Amniotic stem cell (primary cell): ENCODE results near the gene MS4A18.
A peak's percentile ranks its signal among the peaks of the same experiment; 100 is the strongest.

Source experiments
- DNase-seq: peaks from one replicate; lab custom pipeline; 2025; lab: John Stamatoyannopoulos, UW

The MS4A18 gene

DNA sequence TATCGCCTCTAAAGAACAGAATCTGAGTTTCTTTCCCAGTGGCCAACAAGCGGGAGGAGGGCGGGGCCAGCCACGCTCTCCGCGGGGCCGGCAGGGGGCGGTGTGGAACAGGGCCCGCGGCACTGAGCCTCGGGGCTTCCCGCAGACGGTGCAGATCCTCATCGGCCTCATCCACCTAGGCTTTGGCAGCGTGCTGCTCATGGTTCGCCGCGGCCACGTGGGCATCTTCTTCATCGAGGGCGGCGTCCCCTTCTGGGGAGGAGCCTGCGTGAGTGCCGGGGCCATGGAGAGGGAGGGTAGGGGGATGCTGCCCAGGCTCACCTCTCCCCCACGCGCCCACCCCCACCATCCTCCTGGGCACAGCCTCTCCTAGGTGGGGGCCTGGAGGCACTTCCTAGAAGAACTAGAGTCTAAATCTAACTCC, 42.9 kb downstream of the MS4A18 start:
- no peak for DNase-seq

DNA sequence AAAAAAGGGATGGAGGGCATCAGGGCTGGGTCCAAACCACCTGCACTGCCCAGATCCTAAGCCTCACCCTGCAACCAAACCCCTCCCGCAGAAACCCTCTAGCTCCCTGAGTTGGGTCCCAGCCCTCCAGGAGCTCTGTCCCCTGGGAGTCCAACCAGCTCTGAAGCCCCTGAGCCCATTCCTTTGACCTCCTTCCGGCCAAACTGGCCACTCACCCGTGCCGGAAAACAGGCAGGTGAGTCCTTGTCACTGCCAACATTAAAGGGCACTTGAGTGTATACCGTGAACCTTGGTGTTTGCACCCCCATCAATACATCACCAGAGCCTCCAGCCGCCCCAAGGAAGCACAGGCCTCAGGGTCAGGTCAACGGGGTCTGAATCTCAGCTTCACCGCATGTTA, 43.7 kb downstream of the MS4A18 start:
- no peak for DNase-seq

DNA sequence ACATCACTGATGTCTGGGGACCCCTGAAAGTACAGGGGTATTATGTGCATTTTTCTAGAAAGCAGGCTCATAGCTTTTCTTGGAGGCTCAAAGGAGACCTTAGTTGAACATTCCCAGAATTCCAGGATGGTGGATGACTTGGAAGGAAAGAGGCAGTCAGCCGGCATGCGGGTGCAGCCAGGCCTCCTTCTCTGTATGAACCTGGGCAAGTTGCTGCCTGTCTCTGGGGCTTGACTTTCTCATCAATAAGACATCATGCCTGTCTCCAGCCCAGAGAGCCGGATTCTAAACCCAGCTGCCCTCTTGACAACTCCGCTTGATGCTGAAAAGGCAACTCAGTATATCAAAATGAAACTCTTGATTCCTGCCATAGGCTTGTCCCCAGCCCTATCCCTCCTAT, 44.8 kb downstream of the MS4A18 start:
- DNase-seq, result no peak

DNA sequence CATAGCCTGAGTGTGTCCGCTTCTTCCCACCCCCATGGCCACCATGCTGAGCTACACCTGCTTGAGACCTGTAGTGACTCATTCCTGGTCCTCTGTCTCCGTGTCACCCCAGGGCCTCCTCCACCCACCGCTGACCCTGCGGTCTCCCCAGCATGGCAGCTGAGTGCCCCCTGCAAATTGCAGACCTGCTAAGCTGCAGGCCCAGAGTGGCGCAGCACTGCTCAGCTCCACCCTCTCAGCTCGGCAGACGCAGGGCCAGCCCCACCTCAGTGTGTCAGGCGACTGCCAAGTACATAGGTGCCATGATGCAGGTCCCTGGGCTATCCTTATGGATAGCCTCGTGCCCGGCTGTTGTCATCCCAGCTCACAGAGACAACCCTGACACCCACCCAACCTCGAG, 45.3 kb downstream of the MS4A18 start:
- DNase-seq, result no peak

GRCh38 chr11:60771146-60771545, 46.6 kb downstream of the MS4A18 start:
- no peak for DNase-seq

GRCh38 chr11:60771879-60772525, 47.5 kb downstream of the MS4A18 start:
- DNase-seq, result no peak

DNA sequence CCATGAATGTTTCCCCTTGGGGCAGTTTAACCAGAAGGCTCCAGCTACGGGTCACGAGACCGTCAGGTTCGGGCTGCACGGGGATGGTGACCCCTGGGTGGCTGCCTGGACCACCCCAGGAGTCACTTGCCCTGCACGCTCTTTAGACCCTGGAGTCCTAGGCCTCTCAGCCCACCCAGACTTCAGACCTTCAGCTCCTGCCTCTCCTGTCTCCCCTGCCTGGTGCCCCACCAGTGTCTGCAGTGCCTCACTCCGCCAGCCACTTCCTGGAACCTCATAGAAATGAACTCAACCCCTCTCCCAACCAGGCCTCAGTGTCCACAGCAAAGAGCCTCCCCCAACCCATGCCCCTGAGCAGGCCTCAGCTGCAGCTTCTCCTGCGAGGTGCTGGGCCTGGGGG, 48.1 kb downstream of the MS4A18 start:
- DNase-seq, result no peak

DNA sequence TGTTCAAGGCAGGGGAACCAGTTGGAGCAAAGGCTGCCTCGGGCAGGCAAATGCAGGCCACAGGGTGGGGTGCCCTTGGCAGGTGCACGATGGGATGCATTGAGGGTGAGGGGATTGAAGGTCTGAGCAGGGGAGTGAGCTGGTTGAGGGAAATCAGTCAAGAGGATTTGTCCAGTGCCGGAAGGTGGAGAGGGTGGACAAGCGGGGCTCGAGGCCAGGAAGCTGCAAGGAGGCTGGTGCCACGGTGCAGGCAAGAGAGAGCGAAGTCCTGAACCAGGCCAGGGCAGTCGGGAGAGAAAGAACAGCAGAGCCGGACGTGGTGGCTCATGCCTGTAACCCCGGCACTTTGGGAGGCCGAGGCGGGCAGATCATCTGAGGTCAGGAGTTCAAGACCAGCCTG, 50.2 kb downstream of the MS4A18 start:
- no peak for DNase-seq

DNA sequence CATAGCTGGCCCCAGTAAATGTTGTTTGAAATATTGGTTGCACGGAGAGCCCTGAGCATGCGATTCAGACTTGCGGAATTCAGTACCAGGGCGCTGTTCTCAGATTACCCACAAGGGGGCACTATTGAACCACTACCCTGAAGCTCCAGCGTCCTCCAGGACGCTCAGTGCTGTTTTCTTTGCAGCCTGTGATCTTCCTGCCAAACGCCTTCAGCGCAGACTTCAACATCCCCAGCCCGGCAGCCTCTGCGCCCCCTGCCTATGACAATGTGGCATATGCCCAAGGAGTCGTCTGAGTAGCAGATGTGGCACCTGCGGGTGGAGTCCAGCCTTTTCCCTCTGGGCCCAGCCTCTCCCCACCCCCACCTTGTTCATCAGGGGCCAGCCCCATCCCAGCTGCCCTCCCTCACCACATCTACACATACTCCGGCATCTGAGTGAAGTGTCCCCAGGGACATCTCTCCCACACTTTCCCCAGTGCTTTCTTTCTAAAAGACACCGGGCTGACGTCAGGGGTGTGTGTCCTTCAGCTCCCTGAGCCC, 51.0 kb downstream of the MS4A18 start:
- peak; percentile 32 for DNase-seq

- no peak for DNase-seq
Measured at GRCh38 chr11:60776167-60776566, 51.6 kb downstream of the MS4A18 start.

DNA sequence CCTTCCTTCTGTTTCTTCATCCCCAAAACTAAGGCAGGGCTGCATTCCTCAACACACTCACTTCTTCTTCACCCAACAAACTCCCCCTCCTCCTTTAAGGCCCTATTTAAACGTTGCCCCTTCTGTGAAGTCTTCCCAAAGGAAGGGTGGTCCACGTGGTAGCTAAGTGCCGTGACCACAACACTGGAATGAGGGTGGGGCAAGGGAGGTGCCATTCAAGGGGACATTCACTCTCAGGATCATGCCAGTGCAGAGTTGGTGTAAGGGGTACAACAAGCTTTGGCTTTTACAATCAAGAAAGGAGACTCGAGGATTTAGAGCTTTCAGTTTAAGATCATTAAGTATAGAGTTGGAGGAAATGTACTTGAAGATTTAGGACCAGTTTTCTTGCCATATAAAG, 52.6 kb downstream of the MS4A18 start:
- DNase-seq, result no peak

DNA sequence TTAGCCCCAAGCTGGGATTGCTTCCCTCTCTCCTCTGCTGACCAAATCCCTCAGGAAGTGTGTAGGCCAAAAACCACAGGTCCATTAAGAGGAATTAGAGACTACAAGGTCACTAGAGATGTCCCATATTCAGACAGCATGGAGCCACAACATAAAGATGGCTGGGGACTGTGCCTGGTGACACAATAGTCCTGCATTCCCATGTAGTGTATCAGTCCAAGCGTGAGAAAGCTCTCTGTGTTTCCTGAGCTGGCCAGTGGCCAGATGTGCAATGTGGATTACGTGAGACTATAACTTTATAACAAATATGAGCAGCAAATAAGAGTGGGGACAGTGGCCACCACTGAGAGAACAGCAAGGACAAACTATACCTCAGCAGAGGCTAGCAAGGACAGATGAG, 53.1 kb downstream of the MS4A18 start:
- no peak for DNase-seq

DNA sequence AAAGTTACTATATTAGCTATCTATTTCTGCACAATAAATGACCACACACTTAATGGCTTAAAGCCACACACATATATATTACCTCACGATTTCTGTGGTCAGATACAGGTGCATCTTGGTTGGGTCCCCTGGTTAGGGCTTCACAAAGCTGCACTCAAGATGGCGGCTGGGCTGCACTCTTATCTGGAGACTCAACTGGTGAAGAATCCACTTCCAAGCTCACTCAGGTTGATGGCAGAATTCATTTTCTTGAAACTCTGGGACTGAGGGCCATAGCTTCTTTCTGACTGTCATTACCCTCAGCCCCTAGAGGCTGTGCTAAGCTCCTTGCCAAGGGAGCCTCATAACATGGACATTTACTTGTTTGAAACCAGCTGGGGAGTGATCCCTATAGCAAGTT, 55.5 kb downstream of the MS4A18 start:
- no peak for DNase-seq

DNA sequence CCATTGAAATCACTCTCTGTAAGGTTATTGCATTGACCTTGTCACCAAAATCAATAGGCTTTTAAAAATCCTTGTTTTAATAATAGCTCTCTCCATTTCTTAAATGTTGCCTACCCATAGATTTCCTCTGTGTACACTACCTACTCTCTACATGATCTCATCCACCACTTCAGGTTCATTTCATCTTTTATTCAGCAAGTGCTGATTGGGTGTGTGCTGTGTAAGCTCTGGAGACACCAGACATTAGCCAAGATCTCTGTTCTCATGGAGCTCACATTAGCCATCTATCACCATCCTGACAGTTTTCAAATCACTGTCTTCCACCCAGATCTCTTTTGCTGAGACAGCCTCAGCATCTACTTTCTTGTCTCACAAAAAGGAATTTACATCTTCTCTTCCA, 56.3 kb downstream of the MS4A18 start:
- DNase-seq, result no peak

- no peak for DNase-seq
Measured at GRCh38 chr11:60781286-60781980, 56.9 kb downstream of the MS4A18 start.

DNA sequence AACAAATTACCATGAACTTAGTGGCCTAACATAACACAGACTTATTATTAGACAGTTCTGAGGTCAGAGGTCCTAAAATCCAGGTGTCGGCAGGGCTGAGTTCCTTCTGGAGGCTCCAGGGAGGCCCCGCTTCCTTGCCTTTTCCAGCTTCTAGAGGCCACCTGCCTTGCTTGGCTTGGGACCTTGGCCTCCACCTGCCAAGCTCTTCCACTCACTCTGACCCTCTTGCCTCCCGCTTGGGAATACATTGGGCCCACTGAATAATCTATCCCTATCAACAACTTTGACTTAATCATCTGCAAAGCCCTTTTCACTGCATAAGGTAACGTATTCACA, 57.4 kb downstream of the MS4A18 start:
- DNase-seq, result no peak

DNA sequence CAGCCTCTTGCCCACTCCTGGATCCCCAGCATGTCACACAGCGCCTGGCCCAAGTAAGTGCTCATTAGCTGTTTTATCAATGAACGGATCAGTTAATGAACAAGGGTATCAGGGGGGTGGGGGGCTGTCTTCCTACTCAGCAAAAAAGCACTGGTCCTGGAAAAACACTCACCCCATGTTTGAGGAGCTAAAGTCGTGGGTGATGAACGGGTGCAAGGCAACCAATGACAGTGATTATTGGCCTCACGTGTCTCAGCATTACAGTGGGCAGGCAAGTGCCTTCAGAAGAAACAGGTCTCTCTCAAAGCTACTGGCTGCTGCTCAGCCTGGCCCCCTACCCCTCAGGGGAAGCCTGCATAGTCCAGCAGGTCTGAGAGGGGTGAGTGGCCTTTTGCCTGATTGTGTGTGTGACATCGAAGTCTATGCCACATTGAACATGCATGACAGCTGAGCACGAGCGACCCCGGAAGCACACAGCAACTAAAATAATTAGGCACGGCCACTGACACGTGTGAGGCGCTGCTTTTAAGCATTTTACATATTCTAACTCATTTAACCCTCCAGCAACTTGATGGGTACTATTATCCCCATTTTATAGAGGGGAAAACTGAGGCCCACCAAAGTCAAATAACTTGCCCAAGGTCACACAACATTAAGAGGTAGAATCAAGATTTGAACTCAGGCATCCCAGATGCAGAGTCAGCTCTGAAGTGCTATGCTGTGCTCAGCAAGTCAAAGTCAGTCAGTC, 58.0 kb downstream of the MS4A18 start:
- no peak for DNase-seq

DNA sequence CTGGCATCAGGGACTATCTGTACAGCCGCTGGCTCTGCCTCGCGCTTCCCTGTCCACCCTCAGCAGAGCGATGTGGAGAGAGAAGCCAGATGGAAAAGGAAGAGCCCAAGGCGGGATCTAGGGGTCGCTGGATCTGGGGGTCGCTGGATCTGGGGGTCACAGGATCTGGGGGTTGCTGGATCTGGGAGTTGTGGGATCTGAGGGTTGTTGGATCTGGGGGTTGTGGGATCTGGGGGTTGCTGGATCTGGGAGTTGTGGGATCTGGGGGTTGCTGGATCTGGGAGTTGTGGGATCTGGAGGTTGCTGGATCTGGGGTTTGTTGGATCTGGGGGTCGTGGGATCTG, 58.6 kb downstream of the MS4A18 start:
- DNase-seq, result no peak

DNA sequence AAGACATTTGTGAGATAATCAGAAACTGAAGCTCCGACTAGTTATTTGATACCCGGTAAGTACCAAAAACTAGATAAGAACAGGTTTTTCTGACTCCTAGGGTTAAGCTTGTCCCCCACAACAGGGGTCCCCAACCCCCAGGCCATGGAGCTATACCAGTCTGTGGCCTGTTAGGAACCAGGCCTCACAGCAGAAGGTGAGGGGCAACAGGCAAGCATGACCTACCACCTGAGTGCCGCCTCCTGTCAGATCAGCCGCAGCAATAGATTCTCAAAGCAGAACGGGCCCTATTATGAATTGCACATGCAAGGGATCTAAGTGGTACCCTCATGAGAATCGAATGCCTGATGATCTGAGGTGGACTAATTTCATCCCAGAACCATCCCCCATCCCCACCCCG, 59.4 kb downstream of the MS4A18 start:
- DNase-seq, result no peak

DNA sequence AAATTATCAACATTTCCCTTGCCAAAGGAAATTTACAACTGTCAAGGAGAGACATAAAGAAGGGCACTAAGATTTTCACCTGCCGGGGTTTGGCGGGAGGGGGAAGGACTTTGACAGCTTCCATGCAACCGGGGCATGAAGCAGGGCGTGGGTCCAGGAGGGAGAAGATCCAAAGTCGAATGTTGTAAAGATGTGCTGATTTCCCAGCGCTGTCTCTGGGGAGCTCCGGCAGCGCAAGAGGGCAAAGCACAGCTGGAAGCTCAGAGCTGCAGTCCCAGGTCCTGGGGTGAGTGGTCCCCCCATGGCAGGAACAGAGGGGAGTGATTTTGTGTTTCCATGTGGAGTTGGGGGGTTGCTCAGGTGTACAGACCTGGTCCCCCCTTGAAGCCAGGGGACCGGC, 60.6 kb downstream of the MS4A18 start, which contains the start of gene MS4A10:
TSS of gene MS4A10 (plus strand) at position 198 of the 400 bp plus-strand sequence. CDS start 5,003 bp downstream, outside the sequence.
- DNase-seq, result no peak

GRCh38 chr11:60785806-60786361, 61.4 kb downstream of the MS4A18 start:
- no peak for DNase-seq

- DNase-seq, result no peak
Measured at GRCh38 chr11:60786811-60787567, 62.5 kb downstream of the MS4A18 start.
